HG02798 (cell line): Measurements from ENCODE around the gene SLC16A5.
"Not testable (repeated sequence)": the region's sequence is repeated elsewhere in the genome, so short reads cannot be mapped to it uniquely, and the experiment has no call there.

Experiments used
- ATAC-seq: cut with Tn5 transposase; IDR thresholded peaks from one replicate; pipeline ENCODE4 v1.9.1; 2021; ENCODE audit warnings: mild to moderate bottlenecking; ENCODE audit not compliant: unreplicated experiment, poor library complexity

SLC16A5 gene

GRCh38 chr17:75063626-75064025 lies 24.1 kb upstream of the SLC16A5 start:
- no peak for ATAC-seq

- ATAC-seq, result no peak
Measured at GRCh38 chr17:75064040-75064439, 23.7 kb upstream of the SLC16A5 start.

- ATAC-seq, result no peak
Measured at GRCh38 chr17:75064460-75064859, 23.3 kb upstream of the SLC16A5 start.

- no peak for ATAC-seq
Measured at GRCh38 chr17:75064867-75065561, 22.7 kb upstream of the SLC16A5 start.

- ATAC-seq, result no peak
Measured at GRCh38 chr17:75065562-75066151, 22.1 kb upstream of the SLC16A5 start.

GRCh38 chr17:75067856-75068255 lies 19.9 kb upstream of the SLC16A5 start:
- ATAC-seq, result no peak

- no peak for ATAC-seq
Measured at GRCh38 chr17:75068750-75069149, 19.0 kb upstream of the SLC16A5 start.

GRCh38 chr17:75069783-75070182 lies 18.0 kb upstream of the SLC16A5 start:
- no peak for ATAC-seq

- not testable (repeated sequence) for ATAC-seq
Measured at GRCh38 chr17:75071478-75072271, 16.1 kb upstream of the SLC16A5 start.

- ATAC-seq, result not testable (repeated sequence)
Measured at GRCh38 chr17:75072909-75073308, 14.8 kb upstream of the SLC16A5 start.

GRCh38 chr17:75073618-75074047 lies 14.1 kb upstream of the SLC16A5 start:
- ATAC-seq, result no peak

GRCh38 chr17:75074532-75074931 lies 13.2 kb upstream of the SLC16A5 start:
- ATAC-seq, result no peak

- ATAC-seq, result no peak
Measured at GRCh38 chr17:75075597-75076336, 12.0 kb upstream of the SLC16A5 start.

GRCh38 chr17:75077072-75077495 lies 10.7 kb upstream of the SLC16A5 start:
- no peak for ATAC-seq

GRCh38 chr17:75077496-75078283 lies 10.1 kb upstream of the SLC16A5 start:
- ATAC-seq, result peak; percentile 48

GRCh38 chr17:75078284-75079022 lies 9.3 kb upstream of the SLC16A5 start:
- peak; percentile 32 for ATAC-seq

- no peak for ATAC-seq
Measured at GRCh38 chr17:75079023-75079373, 8.8 kb upstream of the SLC16A5 start.

GRCh38 chr17:75081611-75082540 lies 5.9 kb upstream of the SLC16A5 start:
- ATAC-seq, result no peak
